ENCODE measurements around the gene MIEF2. TPM values are rescaled to one million over a fixed set of nuclear protein-coding genes. Genes with fewer than 3 reads are reported as not detected.
A peak's percentile ranks its signal among the peaks of the same experiment; 100 is the strongest.

MIEF2 gene
- total RNA-seq, 1 experiment from 2014 or later = 17.5 TPM

GRCh38 chr17:18309202-18309601 lies 48.7 kb downstream of the MIEF2 start:
- ChIA-PET POLR2A (ENCODE audit: unreplicated experiment) (no interaction called here), CTCF (no interaction called here)
- Histone ChIP-seq H3K27ac (ENCODE audit: low read length) (no peak overlapping the region), H3K27me3 (ENCODE audit: low read length) (no peaks in the 10 kb centered on the region), H2AFZ (ENCODE audit: low read length) (no peak overlapping the region), H3K9me3 (ENCODE audit: low read length) (no peaks in the 10 kb centered on the region), H3K4me1 (ENCODE audit: insufficient read depth, low read length) (peaks cover 16% of the 10 kb centered on the region; the same call in 1 of the 2 replicates), H3F3A (ENCODE audit: low read length, unreplicated experiment) (no peaks in the 10 kb centered on the region), H4K20me1 (ENCODE audit: low read length) (no peaks in the 10 kb centered on the region), H3K36me3 (ENCODE audit: low read depth, low read length) (peaks cover 45% of the 10 kb centered on the region), H3K9ac (ENCODE audit: low read length) (no peak overlapping the region), H3K9me2 (replicated peaks; ENCODE audit: low read length) (no peaks in the 10 kb centered on the region), H3K4me3 (ENCODE audit: low read length) (no peak overlapping the region), H3K4me2 (ENCODE audit: low read length) (no peak overlapping the region), H3K79me2 (ENCODE audit: low read length) (peaks cover 44% of the 10 kb centered on the region)
- ATAC-seq = no peak
- intact Hi-C loops (cut with micrococcal nuclease) = no loop called here
- no peak for DNase-seq
- no TSS peak for BruUV-seq (replicated peaks)
- no peak for TF ChIP-seq EZH2 (IDR thresholded peaks at IDR 0.05; ENCODE audit: low read length, unreplicated experiment)
- no peak for TF ChIP-seq EZH2phosphoT487 (IDR thresholded peaks at IDR 0.05; ENCODE audit: borderline replicate concordance, low read length)
- TF ChIP-seq CTCF (conservative IDR thresholded peaks at IDR 0.05; ENCODE audit: low read depth, low read length) = no peak

- Histone ChIP-seq H3F3A (ENCODE audit: low read length, unreplicated experiment) (no peaks in the 10 kb centered on the region), H4K20me1 (ENCODE audit: low read length) (peaks cover 8% of the 10 kb centered on the region; the same call in 1 of the 2 replicates), H3K4me3 (ENCODE audit: low read length) (peak overlapping the region; percentile 97), H3K9ac (ENCODE audit: low read length) (peak overlapping the region; percentile 92), H3K27me3 (ENCODE audit: low read length) (no peaks in the 10 kb centered on the region), H3K27ac (ENCODE audit: low read length) (peak overlapping the region; percentile 81), H3K9me2 (replicated peaks; ENCODE audit: low read length) (no peaks in the 10 kb centered on the region), H3K4me1 (ENCODE audit: insufficient read depth, low read length) (peaks cover 55% of the 10 kb centered on the region), H3K79me2 (ENCODE audit: low read length) (peaks cover 87% of the 10 kb centered on the region), H3K4me2 (ENCODE audit: low read length) (peak overlapping the region; percentile 96), H3K36me3 (ENCODE audit: low read depth, low read length) (peaks cover 26% of the 10 kb centered on the region; the same call in 1 of the 2 replicates), H3K9me3 (ENCODE audit: low read length) (no peaks in the 10 kb centered on the region), H2AFZ (ENCODE audit: low read length) (peak overlapping the region; percentile 90)
- DNase-seq = peak; percentile 30
- ATAC-seq = no peak; the same call in 1 of the 2 replicates
- intact Hi-C loops (cut with micrococcal nuclease) = no loop called here
- BruUV-seq (replicated peaks) = TSS peak; percentile 47
- ChIA-PET POLR2A (ENCODE audit: unreplicated experiment) (interaction anchor here (0.6 kb wide), 1 partner anchor 10 kb away, joined by 3 read pairs; no protein-coding TSS in a partner anchor), CTCF (interaction anchor here (0.5 kb wide), 1 partner anchor 500 kb away, joined by 5 read pairs; no protein-coding TSS in a partner anchor)
- TF ChIP-seq EZH2phosphoT487 (IDR thresholded peaks at IDR 0.05; ENCODE audit: borderline replicate concordance, low read length) (no peak), EZH2 (IDR thresholded peaks at IDR 0.05; ENCODE audit: low read length, unreplicated experiment) (no peak), CTCF (conservative IDR thresholded peaks at IDR 0.05; ENCODE audit: low read depth, low read length) (no peak)
These were observed 53.7 kb downstream of the MIEF2 start for GRCh38 chr17:18314059-18314730.

Measured in PC-3 (cell line).